CD4-positive, CD25-positive, alpha-beta regulatory T cell (primary cell): Measurements from ENCODE around the gene MEP1A. TPM values are rescaled to one million over a fixed set of nuclear protein-coding genes. Genes with fewer than 3 reads are reported as not detected.
"Not testable (repeated sequence)": the region's sequence is repeated elsewhere in the genome, so short reads cannot be mapped to it uniquely, and the experiment has no call there.

Source experiments
- ATAC-seq, 2 donors: fragments of 150-1000 bp; cut with Tn5 transposase; one replicate each; pipeline ENCODE4 v1.10.0; 2021; ENCODE audit warnings: low read depth in 2 of 2, moderate number of reproducible peaks in 2 of 2, moderate library complexity in 1 of 2
- DNase-seq, 3 donors: peaks; one replicate each; pipeline versions ENCODE4 v3.0.0 to v3.0.0-alpha.2; 2012 to 2022; ENCODE audit warnings: mixed read lengths in 1 of 3
- H3K27ac ChIP-seq: one replicate; pipeline ENCODE4 v1.7.0; 2013; ENCODE audit warnings: mild to moderate bottlenecking, low read length; ENCODE audit not compliant: insufficient read depth, poor library complexity, severe bottlenecking
- H3K27me3 ChIP-seq: one replicate; pipeline ENCODE4 v1.7.0; 2013; ENCODE audit warnings: low read length; ENCODE audit not compliant: control insufficient read depth, insufficient read depth
- H3K36me3 ChIP-seq: one replicate; pipeline ENCODE4 v1.7.0; 2013; ENCODE audit warnings: mild to moderate bottlenecking, low read length, moderate library complexity; ENCODE audit not compliant: control insufficient read depth, insufficient read depth
- H3K4me1 ChIP-seq: 2 replicates; pipeline ENCODE4 v1.7.0; 2013; ENCODE audit warnings: mild to moderate bottlenecking, low read length; ENCODE audit not compliant: insufficient read depth, control insufficient read depth, poor library complexity, severe bottlenecking
- H3K4me3 ChIP-seq: one replicate; pipeline ENCODE4 v1.7.0; 2013; ENCODE audit warnings: low read depth, mild to moderate bottlenecking, low read length, moderate library complexity
- H3K9me3 ChIP-seq, 2 experiments: 1 replicate in 1 of 2; 2 replicates in 1 of 2; pipeline ENCODE4 v1.7.0; 2013; ENCODE audit warnings: low read length in 2 of 2, mild to moderate bottlenecking in 1 of 2, moderate library complexity in 1 of 2; ENCODE audit not compliant: control insufficient read depth in 2 of 2
- H3K27ac Mint-ChIP-seq, 3 donors: one replicate each; pipeline ENCODE4 v1.8.0; 2020 to 2022; ENCODE audit warnings: mild to moderate bottlenecking in 3 of 3, mixed read lengths in 3 of 3, moderate library complexity in 2 of 3
- H3K27me3 Mint-ChIP-seq: one replicate; pipeline ENCODE4 v1.8.0; 2022; ENCODE audit warnings: mild to moderate bottlenecking, mixed read lengths
- H3K36me3 Mint-ChIP-seq: one replicate; pipeline ENCODE4 v1.8.0; 2020; ENCODE audit warnings: mixed read lengths
- H3K4me1 Mint-ChIP-seq, 4 donors: one replicate each; pipeline ENCODE4 v1.8.0; 2020 to 2022; ENCODE audit warnings: mixed read lengths in 4 of 4, mild to moderate bottlenecking in 1 of 4
- H3K4me3 Mint-ChIP-seq, 4 donors: one replicate each; pipeline ENCODE4 v1.8.0; 2020 to 2022; ENCODE audit warnings: mild to moderate bottlenecking in 4 of 4, mixed read lengths in 4 of 4, moderate library complexity in 3 of 4
- H3K9me3 Mint-ChIP-seq, 7 donors: one replicate each; pipeline ENCODE4 v1.8.0; 2020 to 2022; ENCODE audit warnings: mixed read lengths in 7 of 7, mild to moderate bottlenecking in 3 of 7, moderate library complexity in 2 of 7
- polyA plus RNA-seq, 4 donors: library from polyadenylated mRNA; unstranded; fragments of 300-500 nt; fragmentation: Illumina TruSeq; gene quantifications; one replicate each; pipeline ENCODE4 v1.2.3, GENCODE V29; 2021
- total RNA-seq: library from RNA; stranded (reverse); gene quantifications from one replicate; pipeline ENCODE4 v1.2.3, GENCODE V29; 2022

The MEP1A gene
- total and polyA plus RNA-seq, 5 donors from 2014 or later, result not detected

GRCh38 chr6:46848684-46849360 lies 55.6 kb downstream of the MEP1A start:
- peak; percentile 28 to 39 for ATAC-seq
- Mint-ChIP-seq H3K27me3 (peaks cover 6% of the 10 kb centered on the region), H3K27ac (no peak overlapping the region), H3K4me1 (peaks cover 0 to 5% (median 3%) of the 10 kb centered on the region in 4 donors), H3K36me3 (no peaks in the 10 kb centered on the region), H3K4me3 (peak overlapping the region in 2 of 4 donors; percentile 56 to 73), H3K9me3 (peaks cover 0 to 7% (median 0%) of the 10 kb centered on the region in 7 donors)
- no peaks in the 10 kb centered on the region for H3K27me3 ChIP-seq
- peaks cover 5% of the 10 kb centered on the region for H3K4me1 ChIP-seq
- H3K27ac ChIP-seq, result no peak overlapping the region
- H3K36me3 ChIP-seq, result no peaks in the 10 kb centered on the region
- peak in 2 of 3 donors; percentile 15 to 50 for DNase-seq
- no peaks in the 10 kb centered on the region for H3K9me3 ChIP-seq
- no peak overlapping the region for H3K4me3 ChIP-seq

- Histone ChIP-seq H3K9me3 (no peaks in the 10 kb centered on the region), H3K36me3 (no peaks in the 10 kb centered on the region), H3K4me3 (no peak overlapping the region), H3K27ac (no peak overlapping the region), H3K4me1 (peaks cover 5% of the 10 kb centered on the region), H3K27me3 (no peaks in the 10 kb centered on the region)
- Mint-ChIP-seq H3K27ac (no peak overlapping the region), H3K9me3 (peaks cover 0 to 4% (median 0%) of the 10 kb centered on the region in 7 donors), H3K36me3 (no peaks in the 10 kb centered on the region), H3K4me1 (peaks cover 0 to 5% (median 3%) of the 10 kb centered on the region in 4 donors), H3K27me3 (peaks cover 6% of the 10 kb centered on the region), H3K4me3 (peak overlapping the region in 1 of 4 donors; percentile 73)
- ATAC-seq (no peak), DNase-seq (no peak)
These were observed 56.1 kb downstream of the MEP1A start for GRCh38 chr6:46849361-46849690.

GRCh38 chr6:46850792-46851191 lies 57.6 kb downstream of the MEP1A start:
- no peaks in the 10 kb centered on the region for H3K36me3 ChIP-seq
- no peaks in the 10 kb centered on the region for H3K27me3 ChIP-seq
- Mint-ChIP-seq H3K27me3 (peaks cover 6% of the 10 kb centered on the region), H3K36me3 (no peaks in the 10 kb centered on the region), H3K9me3 (peaks cover 0 to 3% (median 0%) of the 10 kb centered on the region in 7 donors), H3K4me1 (peaks cover 0 to 5% (median 3%) of the 10 kb centered on the region in 4 donors), H3K27ac (no peak overlapping the region), H3K4me3 (no peak overlapping the region)
- H3K27ac ChIP-seq, result no peak overlapping the region
- no peak overlapping the region for H3K4me3 ChIP-seq
- ATAC-seq (no peak), DNase-seq (no peak)
- no peaks in the 10 kb centered on the region for H3K9me3 ChIP-seq
- peaks cover 5% of the 10 kb centered on the region for H3K4me1 ChIP-seq

DNA sequence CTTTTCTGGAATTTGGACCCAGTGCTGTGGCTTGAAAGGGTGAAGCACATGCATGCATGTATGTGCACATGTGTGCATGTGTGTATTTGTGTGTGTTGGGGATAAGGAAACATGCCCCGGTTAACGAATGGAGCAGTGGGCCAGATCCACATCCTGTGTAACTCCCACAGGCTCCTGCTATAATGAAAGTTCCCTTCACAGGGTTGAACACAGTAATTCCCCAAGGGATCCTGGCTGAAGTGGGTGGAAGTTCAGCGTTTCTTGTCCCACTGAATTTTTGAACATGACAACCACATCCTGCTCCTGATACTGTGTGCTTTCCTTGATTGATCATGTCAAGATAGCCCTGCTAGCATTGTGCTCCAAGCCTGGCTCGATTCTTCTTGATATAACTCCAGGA lies 58.4 kb downstream of the MEP1A start:
- DNase-seq, H3K4me3 ChIP-seq, H3K27ac ChIP-seq, H3K4me1 Mint-ChIP-seq, H3K4me3 Mint-ChIP-seq, H3K36me3 Mint-ChIP-seq, ATAC-seq, H3K27me3 Mint-ChIP-seq, H3K9me3 Mint-ChIP-seq, H3K27me3 ChIP-seq, H3K4me1 ChIP-seq, H3K9me3 ChIP-seq, H3K36me3 ChIP-seq, H3K27ac Mint-ChIP-seq: not testable (repeated sequence)

GRCh38 chr6:46855966-46856365 lies 62.8 kb downstream of the MEP1A start:
- not testable (repeated sequence) for ATAC-seq, H3K27me3 Mint-ChIP-seq

DNA sequence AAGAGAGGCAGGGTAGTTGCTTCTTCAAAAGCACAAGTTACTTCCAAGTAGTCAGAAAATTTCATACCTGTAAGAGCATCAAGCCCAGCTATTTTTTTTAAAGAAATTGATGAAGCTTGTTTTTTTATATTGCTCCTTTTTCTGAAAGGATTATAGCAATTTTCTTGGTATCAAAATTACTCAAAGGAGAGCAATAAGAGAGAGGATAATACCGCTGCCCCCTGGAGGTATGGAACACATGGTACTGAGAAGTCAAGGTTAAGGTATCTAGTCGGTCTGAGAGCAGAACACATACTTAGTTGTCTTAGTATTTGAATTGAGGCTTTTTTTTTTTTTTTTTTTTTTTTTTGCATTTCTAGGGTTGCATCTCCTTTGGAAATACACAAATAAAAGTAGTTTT lies 69.2 kb downstream of the MEP1A start:
- Mint-ChIP-seq H3K4me1 (no peaks in the 10 kb centered on the region), H3K36me3 (no peaks in the 10 kb centered on the region), H3K27ac (no peak overlapping the region), H3K4me3 (no peak overlapping the region), H3K27me3 (no peaks in the 10 kb centered on the region), H3K9me3 (peaks cover 0 to 2% (median 0%) of the 10 kb centered on the region in 7 donors)
- H3K9me3 ChIP-seq, result no peaks in the 10 kb centered on the region
- DNase-seq (peak in 1 of 3 donors; percentile 2), ATAC-seq (no peak)
- no peaks in the 10 kb centered on the region for H3K4me1 ChIP-seq
- no peak overlapping the region for H3K27ac ChIP-seq
- no peak overlapping the region for H3K4me3 ChIP-seq
- no peaks in the 10 kb centered on the region for H3K36me3 ChIP-seq
- no peaks in the 10 kb centered on the region for H3K27me3 ChIP-seq

More at GRCh38 chr6:46855966-46856365, 62.8 kb downstream of the MEP1A start:
- not testable (repeated sequence) for H3K4me1 ChIP-seq, H3K27me3 ChIP-seq, H3K4me1 Mint-ChIP-seq, H3K36me3 ChIP-seq, H3K4me3 Mint-ChIP-seq, H3K9me3 Mint-ChIP-seq, H3K27ac Mint-ChIP-seq, H3K9me3 ChIP-seq, H3K36me3 Mint-ChIP-seq, H3K4me3 ChIP-seq, H3K27ac ChIP-seq
- peak in 1 of 3 donors; percentile 7 for DNase-seq

DNA sequence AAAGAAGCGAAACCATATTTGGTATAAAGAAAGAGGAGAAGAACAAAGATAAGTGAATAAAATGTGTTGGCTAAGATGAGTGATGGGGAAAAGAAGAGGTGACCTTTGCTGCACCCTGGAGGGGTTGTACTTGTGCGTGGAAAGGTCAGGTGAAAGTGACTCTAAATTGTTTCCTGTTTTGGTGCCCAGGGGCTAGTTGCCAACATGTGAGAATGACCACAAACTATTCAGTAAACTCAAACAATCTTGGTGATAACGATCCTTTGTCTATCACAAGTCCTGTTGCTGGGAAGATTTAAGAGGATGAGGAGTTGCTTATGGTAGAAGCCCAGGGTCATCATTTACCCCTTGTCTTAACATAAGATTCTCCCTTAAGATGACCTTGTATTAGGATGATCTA lies 70.6 kb downstream of the MEP1A start:
- ATAC-seq, result no peak
- no peaks in the 10 kb centered on the region for H3K27me3 Mint-ChIP-seq
- no peak for DNase-seq
- peaks cover 0 to 3% (median 0%) of the 10 kb centered on the region in 7 donors for H3K9me3 Mint-ChIP-seq
- no peaks in the 10 kb centered on the region for H3K36me3 Mint-ChIP-seq
- no peak overlapping the region for H3K27ac ChIP-seq
- no peak overlapping the region for H3K4me3 Mint-ChIP-seq
- H3K4me3 ChIP-seq, result no peak overlapping the region
- H3K27me3 ChIP-seq, result no peaks in the 10 kb centered on the region
- H3K9me3 ChIP-seq, result no peaks in the 10 kb centered on the region
- H3K27ac Mint-ChIP-seq, result no peak overlapping the region
- H3K36me3 ChIP-seq, result no peaks in the 10 kb centered on the region
- H3K4me1 Mint-ChIP-seq, result no peaks in the 10 kb centered on the region
- H3K4me1 ChIP-seq, result no peaks in the 10 kb centered on the region

- H3K4me1 Mint-ChIP-seq, result no peaks in the 10 kb centered on the region
- H3K27ac Mint-ChIP-seq, result no peak overlapping the region
- Histone ChIP-seq H3K36me3 (no peaks in the 10 kb centered on the region), H3K27me3 (no peaks in the 10 kb centered on the region), H3K27ac (no peak overlapping the region), H3K4me1 (no peaks in the 10 kb centered on the region), H3K4me3 (no peak overlapping the region), H3K9me3 (no peaks in the 10 kb centered on the region)
- H3K9me3 Mint-ChIP-seq, result peaks cover 0 to 2% (median 0%) of the 10 kb centered on the region in 7 donors
- no peaks in the 10 kb centered on the region for H3K36me3 Mint-ChIP-seq
- ATAC-seq, result no peak
- H3K27me3 Mint-ChIP-seq, result no peaks in the 10 kb centered on the region
- DNase-seq, result no peak
- no peak overlapping the region for H3K4me3 Mint-ChIP-seq
These were observed 72.0 kb downstream of the MEP1A start for GRCh38 chr6:46865221-46865620.
